ENCODE measurements around the gene SLC44A4.

DNA sequence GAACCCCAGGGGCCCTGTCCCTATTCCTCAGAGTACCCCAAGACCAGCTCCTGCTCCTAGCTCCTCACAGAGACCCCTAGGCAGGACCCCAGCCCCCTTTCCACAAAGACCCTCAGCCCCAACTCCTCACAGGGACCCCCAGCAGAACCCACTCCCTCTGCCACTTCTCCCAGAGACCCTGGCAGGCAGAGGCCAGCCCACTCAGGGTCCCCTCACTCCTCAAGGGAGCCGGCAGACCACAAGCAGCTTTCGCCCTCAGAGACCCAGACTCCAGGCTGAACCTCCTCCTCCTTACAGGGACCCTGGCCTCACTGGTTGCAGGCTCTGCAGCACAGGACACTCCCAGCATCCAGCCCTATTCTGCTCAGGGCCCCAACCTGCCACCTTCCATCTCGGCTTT lies 575 bp downstream of the SLC44A4 start:
- TF ChIP-seq, protein P1, sequence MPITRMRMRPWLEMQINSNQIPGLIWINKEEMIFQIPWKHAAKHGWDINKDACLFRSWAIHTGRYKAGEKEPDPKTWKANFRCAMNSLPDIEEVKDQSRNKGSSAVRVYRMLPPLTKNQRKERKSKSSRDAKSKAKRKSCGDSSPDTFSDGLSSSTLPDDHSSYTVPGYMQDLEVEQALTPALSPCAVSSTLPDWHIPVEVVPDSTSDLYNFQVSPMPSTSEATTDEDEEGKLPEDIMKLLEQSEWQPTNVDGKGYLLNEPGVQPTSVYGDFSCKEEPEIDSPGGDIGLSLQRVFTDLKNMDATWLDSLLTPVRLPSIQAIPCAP (CRISPR knock-in tag; IDR thresholded peaks at IDR 0.05), result no peak
- TF ChIP-seq TEAD4 (CRISPR knock-in tag; IDR thresholded peaks at IDR 0.05), result no peak
- TF ChIP-seq CTCF (IDR thresholded peaks at IDR 0.05), result no peak
- TF ChIP-seq USF1 (CRISPR knock-in tag; IDR thresholded peaks at IDR 0.05), result no peak
- TF ChIP-seq, protein P2, sequence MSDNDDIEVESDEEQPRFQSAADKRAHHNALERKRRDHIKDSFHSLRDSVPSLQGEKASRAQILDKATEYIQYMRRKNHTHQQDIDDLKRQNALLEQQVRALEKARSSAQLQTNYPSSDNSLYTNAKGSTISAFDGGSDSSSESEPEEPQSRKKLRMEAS (CRISPR knock-in tag; IDR thresholded peaks at IDR 0.05), result no peak

Measured in WTC11 (cell line).